Fibroblast of pulmonary artery (primary cell): Measurements from ENCODE around the gene TNN.

Source experiments
- DNase-seq: peaks from one replicate; pipeline ENCODE4 v3.0.0-alpha.2; 2010; ENCODE audit warnings: low read depth
- H3K4me3 ChIP-seq: replicated peaks from 2 replicates; pipeline ENCODE4 v1.5.1; 2011; ENCODE audit warnings: low read depth, mild to moderate bottlenecking, control low read depth, low read length, moderate library complexity
- CTCF ChIP-seq: IDR thresholded peaks from 2 replicates; pipeline ENCODE4 v1.5.1; 2011; ENCODE audit warnings: mild to moderate bottlenecking, control low read depth, low read length, inconsistent platforms; ENCODE audit errors: missing control alignments

TNN gene

GRCh38 chr1:175192111-175192629, 124.5 kb downstream of the TNN start:
- no peak for TF ChIP-seq CTCF
- peak; percentile 8 for DNase-seq
- H3K4me3 ChIP-seq: peak overlapping the region; percentile 57

- no peak for TF ChIP-seq CTCF
- DNase-seq: peak; percentile 10
- H3K4me3 ChIP-seq: peak within 1 kb of the TSS; percentile 57
Observed at GRCh38 chr1:175192630-175193526, 125.2 kb downstream of the TNN start, which contains the start of gene KIAA0040. Gene KIAA0040, minus strand, starts transcription at chr1:175192776. Its CDS starts 31,763 bp downstream, at chr1:175161013.

- DNase-seq: no peak
- H3K4me3 ChIP-seq: no peak overlapping the region
- TF ChIP-seq CTCF: no peak
Observed at GRCh38 chr1:175193527-175193910, 125.9 kb downstream of the TNN start.

GRCh38 chr1:175195281-175195680, 127.6 kb downstream of the TNN start:
- no peak for TF ChIP-seq CTCF
- DNase-seq: no peak
- H3K4me3 ChIP-seq: no peak overlapping the region

GRCh38 chr1:175195798-175196197, 128.2 kb downstream of the TNN start:
- no peak for DNase-seq
- H3K4me3 ChIP-seq: no peak overlapping the region
- no peak for TF ChIP-seq CTCF

- DNase-seq: peak; percentile 6
- H3K4me3 ChIP-seq: no peak overlapping the region
- no peak for TF ChIP-seq CTCF
Observed at GRCh38 chr1:175197531-175197930, 129.9 kb downstream of the TNN start.
